Measurements from ENCODE around the gene PNPLA2.

GRCh38 chr11:770642-771616 lies 47.8 kb upstream of the PNPLA2 start:
- TF ChIP-seq SP1 (IDR thresholded peaks at IDR 0.05) (no peak), ARNT (IDR thresholded peaks at IDR 0.05) (no peak), FOXK2 (IDR thresholded peaks at IDR 0.05) (no peak), FOXM1 (IDR thresholded peaks at IDR 0.05; ENCODE audit: borderline replicate concordance) (no peak), PKNOX1 (IDR thresholded peaks at IDR 0.05) (no peak), FOXA1 (IDR thresholded peaks at IDR 0.05) (no peak), TARDBP (IDR thresholded peaks at IDR 0.05) (no peak), LEF1 (IDR thresholded peaks at IDR 0.05; ENCODE audit: borderline replicate concordance) (no peak), BHLHE40 (IDR thresholded peaks at IDR 0.05; ENCODE audit: borderline replicate concordance) (no peak), SUZ12 (IDR thresholded peaks at IDR 0.05) (no peak), ELF4 (IDR thresholded peaks at IDR 0.05) (no peak), HDGF (IDR thresholded peaks at IDR 0.05; ENCODE audit: borderline replicate concordance) (no peak), NFRKB (IDR thresholded peaks at IDR 0.05) (no peak)
